Loucy (cell line): ENCODE results near the gene MCAM.

Experiments used
- H2AFZ ChIP-seq: fragments of 200-600 bp; sonication (generic); 2 replicates; pipeline ENCODE4 v1.6.0; 2016; ENCODE audit warnings: antibody characterized with exemption, mild to moderate bottlenecking, low read length, moderate library complexity
- H3F3A ChIP-seq: fragments of 200-600 bp; 2 replicates; pipeline ENCODE4 v1.6.0; 2016; ENCODE audit warnings: antibody characterized with exemption, low read depth, mild to moderate bottlenecking
- H3K27me3 ChIP-seq: fragments of 200-600 bp; sonication (generic); 2 replicates; pipeline ENCODE4 v1.6.1; 2014; ENCODE audit warnings: low read length, mild to moderate bottlenecking; ENCODE audit not compliant: insufficient read depth, poor library complexity, severe bottlenecking
- H3K36me3 ChIP-seq: fragments of 200-600 bp; sonication (generic); 2 replicates; pipeline ENCODE4 v1.6.1; 2016; ENCODE audit warnings: low read length; ENCODE audit not compliant: insufficient read depth
- H3K4me1 ChIP-seq: fragments of 200-600 bp; sonication (generic); 2 replicates; pipeline ENCODE4 v1.5.1; 2014; ENCODE audit warnings: low read length, mild to moderate bottlenecking; ENCODE audit not compliant: insufficient read depth, poor library complexity, severe bottlenecking
- H3K4me2 ChIP-seq: fragments of 200-600 bp; sonication (generic); 2 replicates; pipeline ENCODE4 v1.6.0; 2014; ENCODE audit warnings: antibody characterized with exemption, low read length, low read depth, mild to moderate bottlenecking; ENCODE audit not compliant: poor library complexity, severe bottlenecking
- H3K4me3 ChIP-seq: fragments of 200-600 bp; sonication (generic); 2 replicates; pipeline ENCODE4 v1.5.1; 2014; ENCODE audit warnings: low read length, mild to moderate bottlenecking, mixed read lengths; ENCODE audit not compliant: poor library complexity, severe bottlenecking
- H3K79me2 ChIP-seq: fragments of 200-600 bp; sonication (generic); 2 replicates; pipeline ENCODE4 v1.6.1; 2014; ENCODE audit warnings: low read length; ENCODE audit not compliant: insufficient read depth
- H3K9ac ChIP-seq: fragments of 200-600 bp; sonication (generic); 2 replicates; pipeline ENCODE4 v1.6.0; 2014; ENCODE audit warnings: mild to moderate bottlenecking, low read depth, low read length, moderate library complexity; ENCODE audit not compliant: poor library complexity, severe bottlenecking
- H3K9me2 ChIP-seq: fragments of 200-600 bp; sonication (generic); replicated peaks from 2 replicates; pipeline ENCODE4 v1.6.1; 2016; ENCODE audit warnings: low read depth, low read length, mixed read lengths
- H3K9me3 ChIP-seq: fragments of 200-600 bp; sonication (generic); 2 replicates; pipeline ENCODE4 v1.6.1; 2014; ENCODE audit warnings: mild to moderate bottlenecking, antibody characterized with exemption, low read length, low read depth; ENCODE audit not compliant: insufficient read depth
- H4K20me1 ChIP-seq: fragments of 200-600 bp; sonication (generic); 2 replicates; pipeline ENCODE4 v1.6.0; 2014; ENCODE audit warnings: antibody characterized with exemption, low read length, mild to moderate bottlenecking; ENCODE audit not compliant: insufficient read depth, poor library complexity, severe bottlenecking
- CTCF ChIP-seq: fragments of 200-600 bp; sonication (generic); conservative IDR thresholded peaks from 2 replicates; pipeline ENCODE4 v1.5.1; 2014; ENCODE audit warnings: mild to moderate bottlenecking, antibody characterized with exemption, low read length
- EZH2phosphoT487 ChIP-seq: fragments of 200-600 bp; IDR thresholded peaks from 2 replicates; pipeline ENCODE4 v1.6.1; 2018; ENCODE audit warnings: antibody characterized with exemption, mild to moderate bottlenecking, moderate library complexity, borderline replicate concordance

Gene MCAM

GRCh38 chr11:119337581-119338317, 20.8 kb upstream of the MCAM start:
- Histone ChIP-seq H3K9me3 (no peaks in the 10 kb centered on the region), H3K9me2 (no peaks in the 10 kb centered on the region), H3K27me3 (peaks cover 5% of the 10 kb centered on the region), H3K4me3 (peak overlapping the region; percentile 99), H3K36me3 (no peaks in the 10 kb centered on the region), H3F3A (no peaks in the 10 kb centered on the region), H3K4me2 (peak overlapping the region; percentile 99), H3K4me1 (peaks cover 50% of the 10 kb centered on the region), H3K79me2 (peaks cover 39% of the 10 kb centered on the region), H2AFZ (no peak overlapping the region), H3K9ac (peak overlapping the region; percentile 100), H4K20me1 (peaks cover 9% of the 10 kb centered on the region)
- TF ChIP-seq CTCF (no peak), EZH2phosphoT487 (no peak)

GRCh38 chr11:119336744-119337469, 20.0 kb upstream of the MCAM start:
- Histone ChIP-seq H3K9ac (peak overlapping the region; percentile 100), H3K4me2 (peak overlapping the region; percentile 99)

More at GRCh38 chr11:119336744-119337469, 20.0 kb upstream of the MCAM start:
- Histone ChIP-seq H3K4me3 (peak overlapping the region; percentile 99), H3K4me1 (peaks cover 51% of the 10 kb centered on the region), H2AFZ (no peak overlapping the region), H3K9me2 (no peaks in the 10 kb centered on the region), H4K20me1 (peaks cover 9% of the 10 kb centered on the region), H3F3A (no peaks in the 10 kb centered on the region), H3K9me3 (no peaks in the 10 kb centered on the region), H3K27me3 (peaks cover 5% of the 10 kb centered on the region), H3K79me2 (peaks cover 39% of the 10 kb centered on the region), H3K36me3 (no peaks in the 10 kb centered on the region)
- no peak for TF ChIP-seq CTCF
- TF ChIP-seq EZH2phosphoT487, result no peak
